HCT116 (cell line): Measurements from ENCODE around the gene GGT6. TPM values are rescaled to one million over a fixed set of nuclear protein-coding genes. Genes with fewer than 3 reads are reported as not detected.

Experiments used
- ATAC-seq: fragments of 200-7000 bp; cut with Tn5 transposase; 2 replicates; pipeline ENCODE4 v1.9.1; 2020; ENCODE audit warnings: mild to moderate bottlenecking, moderate library complexity
- BruUV-seq: library from RNA; stranded (reverse); fragments of 400-500 nt; replicated peaks from 2 replicates; lab custom pipeline; 2021; lab: Mats Ljungman, UMichigan
- CTCF ChIA-PET: fragments of 300-600 bp; sonication (Branson Sonifier 250); formaldehyde crosslinking; loops from one replicate; lab custom pipeline; 2021; ENCODE audit warnings: antibody characterized with exemption; lab: Charles Lee
- POLR2A ChIA-PET: fragments of 300-600, 350-600 bp; sonication (Branson Sonifier 250); formaldehyde crosslinking; loops from one replicate; lab custom pipeline; 2021; ENCODE audit warnings: antibody characterized with exemption; lab: Charles Lee
- RAD21 ChIA-PET, 2 experiments: fragments of 300-600 bp; sonication (Branson Sonifier 250); formaldehyde crosslinking; loops; one replicate each; lab custom pipeline; 2023; ENCODE audit warnings: low total read pairs in 2 of 2; ENCODE audit not compliant: uncharacterized antibody in 2 of 2, unreplicated experiment in 2 of 2, low non-redundant PET in 1 of 2; lab: Charles Lee
- DNase-seq: peaks from one replicate; pipeline ENCODE4 v3.0.0-alpha.2; 2010; ENCODE audit warnings: low read depth, low spot score
- H2AFZ ChIP-seq: fragments of 200-600 bp; shearing (Covaris generic), sonication (generic); 2 replicates; pipeline ENCODE4 v1.6.1; 2017; ENCODE audit warnings: low read depth, mixed run types, mixed read lengths, antibody characterized with exemption, low read length; ENCODE audit not compliant: poor library complexity, severe bottlenecking
- H3K27ac ChIP-seq: 2 replicates; pipeline ENCODE4 v1.5.1; 2012; ENCODE audit warnings: low read depth, low read length
- H3K27me3 ChIP-seq: fragments of 200-600 bp; sonication (generic); 2 replicates; pipeline ENCODE4 v1.6.1; 2016; ENCODE audit warnings: mixed run types, low read length, mixed read lengths; ENCODE audit not compliant: insufficient read depth
- H3K36me3 ChIP-seq, 2 experiments: fragments of 200-500 bp in 1 of 2; fragments of 200-600 bp in 1 of 2; sonication (Bioruptor generic) in 1 of 2; sonication (generic) in 1 of 2; 2 replicates each; pipeline versions ENCODE4 v1.5.1 to v1.6.1; 2014 to 2016; ENCODE audit warnings: low read length in 2 of 2, inconsistent platforms in 1 of 2, mixed read lengths in 1 of 2, mixed run types in 1 of 2; ENCODE audit not compliant: insufficient read depth in 2 of 2, control insufficient read depth in 1 of 2
- H3K4me1 ChIP-seq, 2 experiments: fragments of 200-600 bp in 1 of 2; sonication (generic) in 1 of 2; 2 replicates each; pipeline versions ENCODE4 v1.5.1 to v1.6.1; 2012 to 2017; ENCODE audit warnings: low read length in 2 of 2, inconsistent platforms in 1 of 2, mild to moderate bottlenecking in 1 of 2, mixed read lengths in 1 of 2, mixed run types in 1 of 2, moderate library complexity in 1 of 2; ENCODE audit not compliant: insufficient read depth in 2 of 2, control insufficient read depth in 1 of 2
- H3K4me2 ChIP-seq: fragments of 200-600 bp; sonication (generic); 2 replicates; pipeline ENCODE4 v1.6.1; 2017; ENCODE audit warnings: mixed run types, low read length, mixed read lengths
- H3K4me3 ChIP-seq, 2 experiments: fragments of 200-600 bp in 1 of 2; sonication (generic) in 1 of 2; replicated peaks in 1 of 2; 2 replicates each; pipeline ENCODE4 v1.5.1; 2011 to 2016; ENCODE audit warnings: low read length in 2 of 2, control low read depth in 1 of 2, low read depth in 1 of 2, mild to moderate bottlenecking in 1 of 2, mixed read lengths in 1 of 2, mixed run types in 1 of 2
- H3K79me2 ChIP-seq: fragments of 200-600 bp; sonication (generic); 2 replicates; pipeline ENCODE4 v1.6.1; 2017; ENCODE audit warnings: mild to moderate bottlenecking, mixed run types, low read length, moderate library complexity, mixed read lengths; ENCODE audit not compliant: insufficient read depth
- H3K9ac ChIP-seq: fragments of 200-600 bp; sonication (generic); 2 replicates; pipeline ENCODE4 v1.6.1; 2016; ENCODE audit warnings: low read length, mixed read lengths
- H3K9me2 ChIP-seq: fragments of 200-600 bp; sonication (generic), shearing (Covaris generic); 2 replicates; pipeline ENCODE4 v1.6.1; 2017; ENCODE audit warnings: mixed run types, mild to moderate bottlenecking, moderate library complexity; ENCODE audit not compliant: insufficient read depth
- H3K9me3 ChIP-seq, 2 experiments: fragments of 200-500 bp in 1 of 2; fragments of 200-600 bp in 1 of 2; sonication (Bioruptor generic) in 1 of 2; sonication (generic) in 1 of 2; 2 replicates each; pipeline ENCODE4 v1.6.1; 2014 to 2017; ENCODE audit warnings: low read length in 2 of 2, mixed read lengths in 2 of 2, inconsistent platforms in 1 of 2, low read depth in 1 of 2, mild to moderate bottlenecking in 1 of 2, mixed run types in 1 of 2, moderate library complexity in 1 of 2; ENCODE audit not compliant: control insufficient read depth in 1 of 2, insufficient read depth in 1 of 2
- H4K20me1 ChIP-seq: fragments of 200-600 bp; sonication (generic), shearing (Covaris generic); 2 replicates; pipeline ENCODE4 v1.6.1; 2017; ENCODE audit warnings: mixed run types, mild to moderate bottlenecking, moderate library complexity; ENCODE audit not compliant: insufficient read depth
- CBX3 ChIP-seq: IDR thresholded peaks from 2 replicates; pipeline ENCODE4 v1.6.1; 2012; ENCODE audit warnings: low read depth
- ELF1 ChIP-seq: IDR thresholded peaks from 2 replicates; pipeline ENCODE4 v1.6.1; 2012; ENCODE audit warnings: low read depth, borderline replicate concordance
- RAD21 ChIP-seq: IDR thresholded peaks from 2 replicates; pipeline ENCODE4 v1.6.1; 2012; ENCODE audit warnings: low read depth, mild to moderate bottlenecking
- SP1 ChIP-seq: IDR thresholded peaks from 2 replicates; pipeline ENCODE4 v1.6.1; 2012; ENCODE audit warnings: low read depth
- YY1 ChIP-seq: IDR thresholded peaks from 2 replicates; pipeline ENCODE4 v1.6.1; 2011; ENCODE audit warnings: low read length, low read depth, moderate library complexity, mild to moderate bottlenecking; ENCODE audit not compliant: insufficient replicate concordance; ENCODE audit errors: extremely low read depth
- intact Hi-C: fragments of 100-400 bp; cut with micrococcal nuclease; formaldehyde crosslinking; loops from 2 replicates; pipeline ENCODE4 v1.10.0; 2022
- total RNA-seq: library from RNA; stranded (reverse); gene quantifications from one replicate; pipeline ENCODE4 v1.2.1, GENCODE V29; 2021; ENCODE audit not compliant: unreplicated experiment
- TF ChIP-seq, protein P1 (sequence below): IDR thresholded peaks from 2 replicates; pipeline ENCODE4 v1.6.1; 2012
- TF ChIP-seq, protein P2 (sequence below): IDR thresholded peaks from 2 replicates; pipeline ENCODE4 v1.6.1; 2012
- TF ChIP-seq, protein P3 (sequence below): IDR thresholded peaks from 2 replicates; pipeline ENCODE4 v1.6.1; 2011; ENCODE audit warnings: mild to moderate bottlenecking, low read length, moderate library complexity; ENCODE audit not compliant: insufficient replicate concordance; ENCODE audit errors: extremely low read depth

The GGT6 gene
- total RNA-seq, 1 experiment from 2014 or later, result 0.10 TPM

DNA sequence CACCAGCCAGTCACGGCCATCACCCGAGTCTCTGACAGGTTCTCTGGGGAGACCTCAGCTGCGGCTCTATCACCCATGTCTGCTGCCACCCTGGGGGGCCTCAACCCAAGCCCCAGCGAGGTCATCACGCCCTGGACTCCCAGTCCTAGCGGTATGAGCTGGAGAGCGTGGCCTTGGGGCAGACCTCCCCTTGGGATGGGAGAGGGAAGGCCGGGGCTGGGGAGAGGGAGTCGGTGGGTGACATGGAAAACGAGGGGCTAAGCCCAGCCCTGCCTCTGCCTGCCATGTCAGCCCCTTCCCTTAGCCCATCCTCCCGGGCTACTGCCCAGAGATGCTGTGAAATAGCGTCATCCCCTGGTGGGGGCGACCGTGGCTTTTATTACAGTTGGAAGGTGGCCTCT is 32.6 kb upstream of the GGT6 start:
- H3K27me3 ChIP-seq, result peaks cover 3% of the 10 kb centered on the region; the same call in 1 of the 2 replicates
- no peaks in the 10 kb centered on the region for H3K79me2 ChIP-seq

DNA sequence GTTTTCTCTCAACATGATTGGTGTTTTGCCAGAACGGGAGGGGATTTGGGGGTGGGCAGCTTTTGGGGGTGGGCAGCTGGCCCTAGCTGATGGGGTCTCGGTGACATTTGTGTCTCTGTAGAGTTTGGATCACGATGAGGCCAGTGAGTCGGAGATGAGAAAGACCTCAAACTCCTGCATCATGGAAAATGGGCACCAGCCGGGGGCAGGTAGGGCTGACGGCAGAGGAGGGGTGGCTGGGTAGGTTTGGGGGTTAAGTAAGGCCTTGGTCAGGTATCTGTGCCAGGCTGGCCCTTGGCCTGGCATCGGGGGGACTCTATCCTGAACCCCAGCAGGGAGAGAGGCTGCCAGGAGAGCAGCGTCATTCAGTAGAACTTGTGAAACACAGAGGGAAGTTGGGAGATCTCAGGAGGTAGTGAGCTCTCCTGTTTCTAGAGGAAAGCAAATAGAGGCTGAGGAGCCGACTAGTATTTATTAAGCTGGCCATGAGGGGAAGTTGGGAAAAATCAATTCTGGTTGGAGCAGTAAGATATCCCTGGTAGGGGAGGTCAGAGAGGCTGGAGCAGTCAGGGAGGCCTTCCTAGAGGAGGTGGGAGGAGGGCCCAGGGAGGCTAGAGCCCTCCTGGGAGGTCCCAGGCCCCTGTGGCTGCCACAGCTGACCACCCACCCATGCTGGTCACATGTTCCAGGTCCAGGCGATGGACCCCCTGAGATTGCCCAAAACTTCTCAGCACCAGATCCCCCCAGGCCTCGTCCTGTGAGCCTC is 32.0 kb upstream of the GGT6 start:
- H4K20me1 ChIP-seq, result no peaks in the 10 kb centered on the region
- H3K4me3 ChIP-seq, result no peak overlapping the region
- ChIA-PET RAD21 (no interaction called here), CTCF (interaction anchor here (0.7 kb wide), 2 partner anchors 18 to 26 kb away, joined by 4 read pairs; no protein-coding TSS in a partner anchor), POLR2A (no interaction called here)
- H3K4me1 ChIP-seq, result peaks cover 3 to 9% of the 10 kb centered on the region in 2 experiments
- intact Hi-C loops, result no loop called here
- H3K27me3 ChIP-seq, result peaks cover 3% of the 10 kb centered on the region; the same call in 1 of the 2 replicates
- BruUV-seq, result no TSS peak
- no peak overlapping the region for H3K9ac ChIP-seq
- no peaks in the 10 kb centered on the region for H3K9me3 ChIP-seq
- TF ChIP-seq, protein P1, sequence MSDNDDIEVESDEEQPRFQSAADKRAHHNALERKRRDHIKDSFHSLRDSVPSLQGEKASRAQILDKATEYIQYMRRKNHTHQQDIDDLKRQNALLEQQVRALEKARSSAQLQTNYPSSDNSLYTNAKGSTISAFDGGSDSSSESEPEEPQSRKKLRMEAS, result no peak
- TF ChIP-seq ELF1 (no peak), CBX3 (no peak), SP1 (no peak), RAD21 (no peak), YY1 (no peak)
- TF ChIP-seq, protein P2, sequence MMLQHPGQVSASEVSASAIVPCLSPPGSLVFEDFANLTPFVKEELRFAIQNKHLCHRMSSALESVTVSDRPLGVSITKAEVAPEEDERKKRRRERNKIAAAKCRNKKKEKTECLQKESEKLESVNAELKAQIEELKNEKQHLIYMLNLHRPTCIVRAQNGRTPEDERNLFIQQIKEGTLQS, result no peak
- ATAC-seq, result no peak
- H3K36me3 ChIP-seq, result no peaks in the 10 kb centered on the region
- no peaks in the 10 kb centered on the region for H3K9me2 ChIP-seq
- H3K79me2 ChIP-seq, result no peaks in the 10 kb centered on the region
- no peak overlapping the region for H3K27ac ChIP-seq
- no peak for DNase-seq
- no peak overlapping the region for H3K4me2 ChIP-seq
- no peak overlapping the region for H2AFZ ChIP-seq

More for the DNA sequence above, 32.6 kb upstream of the GGT6 start:
- H3K4me2 ChIP-seq, result no peak overlapping the region
- H3K36me3 ChIP-seq, result no peaks in the 10 kb centered on the region
- ATAC-seq (no peak), DNase-seq (no peak)
- no peak overlapping the region for H3K4me3 ChIP-seq
- H2AFZ ChIP-seq, result no peak overlapping the region
- ChIA-PET RAD21 (no interaction called here), CTCF (interaction anchor here (1.0 kb wide), 1 partner anchor 26 kb away, joined by 3 read pairs; no protein-coding TSS in a partner anchor), POLR2A (no interaction called here)
- BruUV-seq, result no TSS peak
- H3K4me1 ChIP-seq, result peaks cover 3 to 9% of the 10 kb centered on the region in 2 experiments
- TF ChIP-seq, protein P3, sequence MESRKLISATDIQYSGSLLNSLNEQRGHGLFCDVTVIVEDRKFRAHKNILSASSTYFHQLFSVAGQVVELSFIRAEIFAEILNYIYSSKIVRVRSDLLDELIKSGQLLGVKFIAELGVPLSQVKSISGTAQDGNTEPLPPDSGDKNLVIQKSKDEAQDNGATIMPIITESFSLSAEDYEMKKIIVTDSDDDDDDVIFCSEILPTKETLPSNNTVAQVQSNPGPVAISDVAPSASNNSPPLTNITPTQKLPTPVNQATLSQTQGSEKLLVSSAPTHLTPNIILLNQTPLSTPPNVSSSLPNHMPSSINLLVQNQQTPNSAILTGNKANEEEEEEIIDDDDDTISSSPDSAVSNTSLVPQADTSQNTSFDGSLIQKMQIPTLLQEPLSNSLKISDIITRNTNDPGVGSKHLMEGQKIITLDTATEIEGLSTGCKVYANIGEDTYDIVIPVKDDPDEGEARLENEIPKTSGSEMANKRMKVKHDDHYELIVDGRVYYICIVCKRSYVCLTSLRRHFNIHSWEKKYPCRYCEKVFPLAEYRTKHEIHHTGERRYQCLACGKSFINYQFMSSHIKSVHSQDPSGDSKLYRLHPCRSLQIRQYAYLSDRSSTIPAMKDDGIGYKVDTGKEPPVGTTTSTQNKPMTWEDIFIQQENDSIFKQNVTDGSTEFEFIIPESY, result no peak
- H3K27ac ChIP-seq, result no peak overlapping the region
- H4K20me1 ChIP-seq, result no peaks in the 10 kb centered on the region
- H3K9me3 ChIP-seq, result no peaks in the 10 kb centered on the region
- intact Hi-C loops, result no loop called here
- H3K9ac ChIP-seq, result no peak overlapping the region
- no peaks in the 10 kb centered on the region for H3K9me2 ChIP-seq
